Fibroblast of skin of left quadriceps (primary cell): ENCODE measurements around the gene PHF21B.
"Not testable (repeated sequence)": the region's sequence is repeated elsewhere in the genome, so short reads cannot be mapped to it uniquely, and the experiment has no call there.

ENCODE experiments used
- DNase-seq, 2 experiments: peaks; one replicate each; pipeline ENCODE4 v3.0.0-alpha.2; 2013; ENCODE audit warnings: low read depth in 2 of 2

Gene PHF21B

GRCh38 chr22:45009606-45010531, at the start of gene PHF21B:
Gene PHF21B (minus strand): TSS chr22:45010005. CDS start chr22:45009549, 456 bp downstream.
- peak; percentile 36 to 47 for DNase-seq

- no peak for DNase-seq
Measured at GRCh38 chr22:45059296-45059695, 49.5 kb upstream of the PHF21B start.

GRCh38 chr22:45058622-45058912, 48.8 kb upstream of the PHF21B start:
- peak in 1 of 2 experiments; percentile 4 for DNase-seq

- DNase-seq, result no peak
Measured at GRCh38 chr22:45055936-45056335, 46.1 kb upstream of the PHF21B start.

- no peak for DNase-seq
Measured at GRCh38 chr22:45053571-45053970, 43.8 kb upstream of the PHF21B start.

- no peak for DNase-seq
Measured at GRCh38 chr22:45053094-45053493, 43.3 kb upstream of the PHF21B start.

GRCh38 chr22:45052665-45053064, 42.9 kb upstream of the PHF21B start:
- DNase-seq, result not testable (repeated sequence)

- no peak for DNase-seq
Measured at GRCh38 chr22:45051946-45052345, 42.1 kb upstream of the PHF21B start.

- no peak for DNase-seq
Measured at GRCh38 chr22:45051419-45051818, 41.6 kb upstream of the PHF21B start.

- DNase-seq, result no peak
Measured at GRCh38 chr22:45047260-45047659, 37.5 kb upstream of the PHF21B start.

GRCh38 chr22:45045208-45045607, 35.4 kb upstream of the PHF21B start:
- no peak for DNase-seq

- DNase-seq, result no peak
Measured at GRCh38 chr22:45042263-45042662, 32.5 kb upstream of the PHF21B start.

- DNase-seq, result no peak
Measured at GRCh38 chr22:45039133-45039532, 29.3 kb upstream of the PHF21B start.

GRCh38 chr22:45036154-45036553, 26.3 kb upstream of the PHF21B start:
- no peak for DNase-seq

GRCh38 chr22:45034821-45035220, 25.0 kb upstream of the PHF21B start:
- no peak for DNase-seq

- DNase-seq, result no peak
Measured at GRCh38 chr22:45034156-45034555, 24.4 kb upstream of the PHF21B start.

GRCh38 chr22:45033136-45033535, 23.3 kb upstream of the PHF21B start:
- DNase-seq, result no peak

- DNase-seq, result no peak
Measured at GRCh38 chr22:45031629-45032403, 22.0 kb upstream of the PHF21B start.

- no peak for DNase-seq
Measured at GRCh38 chr22:45029501-45029900, 19.7 kb upstream of the PHF21B start.

- DNase-seq, result no peak
Measured at GRCh38 chr22:45026511-45026910, 16.7 kb upstream of the PHF21B start.

- no peak for DNase-seq
Measured at GRCh38 chr22:45023431-45023830, 13.6 kb upstream of the PHF21B start.

- no peak for DNase-seq
Measured at GRCh38 chr22:45019861-45020655, 10.3 kb upstream of the PHF21B start.
